K562 (cell line): ENCODE results near the gene CPNE1. TPM values are rescaled to one million over a fixed set of nuclear protein-coding genes. Genes with fewer than 3 reads are reported as not detected.

Experiments
- ATAC-seq: fragments of 200-7000 bp; cut with Tn5 transposase; 3 replicates; pipeline ENCODE4 v1.9.1; 2020; ENCODE audit warnings: moderate library complexity
- BruUV-seq: library from RNA; stranded (reverse); fragments of 400-500 nt; replicated peaks from 2 replicates; lab custom pipeline; 2021; lab: Mats Ljungman, UMichigan
- CTCF ChIA-PET: fragments of 300-600 bp; formaldehyde crosslinking; extraction: SDS; loops from one replicate; lab custom pipeline; 2021; ENCODE audit warnings: low intra/inter-chr PET ratio; lab: Yijun Ruan, JAX
- POLR2A ChIA-PET: fragments of 300-600, 350-650 bp; sonication (Branson Sonifier 250); formaldehyde crosslinking; extraction: SDS; loops from one replicate; lab custom pipeline; 2021; ENCODE audit warnings: antibody characterized with exemption, inconsistent platforms; lab: Yijun Ruan, JAX
- DNase-seq, 4 experiments: peaks; one replicate each; pipeline versions ENCODE4 v3.0.0 to v3.0.0-alpha.2; 2011 to 2018; ENCODE audit warnings: low spot score in 3 of 4, mixed read lengths in 3 of 4; ENCODE audit errors: extremely low read depth in 1 of 4
- FAIRE-seq: peaks from 2 replicates; lab custom pipeline; 2011; peaks lifted over from hg19 to GRCh38; lab: Jason Lieb, UNC
- H2AFZ ChIP-seq: 2 replicates; pipeline ENCODE4 v1.6.0; 2011; ENCODE audit warnings: low read depth, low read length, control low read depth, inconsistent platforms
- H3K27ac ChIP-seq: fragments of 200-600 bp; 3 replicates; pipeline ENCODE4 v1.8.0; 2011; ENCODE audit warnings: low read depth, mild to moderate bottlenecking, control low read depth, inconsistent platforms, low read length, moderate library complexity, mixed read lengths; ENCODE audit errors: extremely low read depth
- H3K27me3 ChIP-seq, 2 experiments: fragments of 300-600 bp in 1 of 2; 2 replicates in 1 of 2; 3 replicates in 1 of 2; pipeline versions ENCODE4 v1.6.0 to v1.8.0; 2011; ENCODE audit warnings: inconsistent platforms in 2 of 2, low read length in 2 of 2, mild to moderate bottlenecking in 1 of 2, mixed read lengths in 1 of 2, moderate library complexity in 1 of 2; ENCODE audit not compliant: control insufficient read depth in 2 of 2, insufficient read depth in 2 of 2
- H3K36me3 ChIP-seq: fragments of 300-600 bp; 3 replicates; pipeline ENCODE4 v1.8.0; 2011; ENCODE audit warnings: mild to moderate bottlenecking, low read length, inconsistent platforms; ENCODE audit not compliant: control insufficient read depth, insufficient read depth
- H3K4me1 ChIP-seq, 2 experiments: fragments of 200-600 bp in 1 of 2; replicated peaks in 1 of 2; 2 replicates in 1 of 2; 3 replicates in 1 of 2; pipeline versions ENCODE4 v1.5.1 to v1.8.0; 2011; ENCODE audit warnings: inconsistent platforms in 2 of 2, low read length in 2 of 2, mild to moderate bottlenecking in 1 of 2, mixed read lengths in 1 of 2, moderate library complexity in 1 of 2; ENCODE audit not compliant: control insufficient read depth in 2 of 2, insufficient read depth in 2 of 2
- H3K4me2 ChIP-seq: 2 replicates; pipeline ENCODE4 v1.6.1; 2011; ENCODE audit warnings: low read length, control low read depth, inconsistent platforms, mixed read lengths; ENCODE audit not compliant: insufficient read depth
- H3K4me3 ChIP-seq: fragments of 200-600 bp; sonication (generic), shearing (Covaris generic); 2 replicates; pipeline ENCODE4 v1.5.1; 2016; ENCODE audit warnings: control low read depth, inconsistent platforms
- H3K79me2 ChIP-seq: fragments of 200-600 bp; 3 replicates; pipeline ENCODE4 v1.8.0; 2011; ENCODE audit warnings: low read length, inconsistent platforms; ENCODE audit not compliant: control insufficient read depth, insufficient read depth
- H3K9ac ChIP-seq, 2 experiments: 2 replicates each; pipeline versions ENCODE4 v1.6.0 to v1.6.1; 2011; ENCODE audit warnings: low read depth in 2 of 2, low read length in 2 of 2, control low read depth in 1 of 2, inconsistent platforms in 1 of 2, mild to moderate bottlenecking in 1 of 2, mixed read lengths in 1 of 2; ENCODE audit not compliant: insufficient read depth in 1 of 2
- H3K9me1 ChIP-seq: one replicate; pipeline ENCODE4 v1.6.0; 2011; ENCODE audit warnings: inconsistent platforms, mild to moderate bottlenecking, low read length, moderate library complexity; ENCODE audit not compliant: control insufficient read depth, insufficient read depth
- H3K9me3 ChIP-seq: replicated peaks from 2 replicates; pipeline ENCODE4 v1.5.1; 2011; ENCODE audit warnings: low read depth, low read length, inconsistent platforms; ENCODE audit not compliant: control insufficient read depth, insufficient read depth
- H4K20me1 ChIP-seq: replicated peaks from 2 replicates; pipeline ENCODE4 v1.6.1; 2011; ENCODE audit warnings: low read length, inconsistent platforms, mixed read lengths; ENCODE audit not compliant: control insufficient read depth, insufficient read depth
- ZBED1 ChIP-seq: IDR thresholded peaks from 2 replicates; pipeline ENCODE4 v1.6.1; 2014
- ZNF175 ChIP-seq: fragments of 200-800 bp; sonication (Bioruptor generic); IDR thresholded peaks from 2 replicates; pipeline ENCODE4 v1.6.1; 2016; ENCODE audit warnings: low read depth, mild to moderate bottlenecking, missing genetic modification characterization, missing compliant biosample characterization
- ZNF408 ChIP-seq: fragments of 250-450 bp; sonication (Bioruptor Pico); IDR thresholded peaks from 2 replicates; pipeline ENCODE4 v1.4.0; 2020; ENCODE audit warnings: low read depth, mild to moderate bottlenecking, moderate library complexity
- ZNF561 ChIP-seq: fragments of 450-650 bp; formaldehyde crosslinking; conservative IDR thresholded peaks from 2 replicates; pipeline ENCODE4 v1.4.0; 2020; ENCODE audit warnings: mild to moderate bottlenecking, moderate library complexity
- WGBS: fragments of 100-300 bp; shearing (Covaris generic); methylation state at CpG from one replicate; pipeline ENCODE4 v1.1.6; 2016; ENCODE audit warnings: low coverage, mixed read lengths; ENCODE audit not compliant: insufficient coverage; ENCODE audit errors: missing lambda C conversion rate; 5-methylcytosine and 5-hydroxymethylcytosine counted together
- in situ Hi-C: fragments of 300-500 bp; cut with MboI; formaldehyde crosslinking; loops from 4 replicates; pipeline ENCODE4 v1.15.0; 2018; ENCODE audit warnings: inconsistent platforms, mixed read lengths
- intact Hi-C: fragments of 100-400 bp; cut with micrococcal nuclease; formaldehyde crosslinking; loops from 2 replicates; pipeline ENCODE4 v1.14.2; 2022
- polyA plus RNA-seq, 8 experiments: library from polyadenylated mRNA; depleted of rRNA in 4 of 8; stranded (reverse) in 5 of 8; unstranded in 3 of 8; fragments of >200 nt; fragmentation: Nextera tagmentation in 2 of 8; fragmentation: Illumina TruSeq in 1 of 8; extraction: Ambion mirVana in 2 of 8; extraction: Trizol in 1 of 8; gene quantifications; 2 replicates each; pipeline versions ENCODE4 v1.2.1 to v1.2.3, GENCODE V29; 2011 to 2014; ENCODE audit warnings: inconsistent platforms in 1 of 8, missing spikeins in 1 of 8
- total RNA-seq, 7 experiments: library from RNA; depleted of rRNA in 6 of 7; stranded (reverse); fragments of >200 nt in 6 of 7; fragmentation: Illumina TruSeq in 2 of 7; extraction: Trizol in 2 of 7; gene quantifications; 2 replicates each; pipeline versions ENCODE4 v1.2.1 to v1.2.3, GENCODE V29; 2011 to 2021; ENCODE audit warnings: low replicate concordance in 1 of 7
- TF ChIP-seq, protein P1 (sequence below): fragments of 450-650 bp; IDR thresholded peaks from 2 replicates; pipeline ENCODE4 v1.6.1; 2018; ENCODE audit not compliant: partially characterized antibody
- TF ChIP-seq, protein P2 (sequence below): fragments of 200-800 bp; sonication (Bioruptor generic); IDR thresholded peaks from 2 replicates; pipeline ENCODE4 v1.6.1; 2016; ENCODE audit warnings: missing genetic modification characterization, missing compliant biosample characterization
- TF ChIP-seq, protein P3 (sequence below): sonication (generic); formaldehyde crosslinking; IDR thresholded peaks from 2 replicates; pipeline ENCODE4 v1.8.1; 2023; ENCODE audit warnings: mild to moderate bottlenecking, missing genetic modification reagents

The CPNE1 gene
- total and polyA plus RNA-seq, 9 of the 15 experiments (the other 6 are each of a cell fraction or from before 2014, with no cell fraction given), result 42.1 to 102 (median 56.0) TPM

DNA sequence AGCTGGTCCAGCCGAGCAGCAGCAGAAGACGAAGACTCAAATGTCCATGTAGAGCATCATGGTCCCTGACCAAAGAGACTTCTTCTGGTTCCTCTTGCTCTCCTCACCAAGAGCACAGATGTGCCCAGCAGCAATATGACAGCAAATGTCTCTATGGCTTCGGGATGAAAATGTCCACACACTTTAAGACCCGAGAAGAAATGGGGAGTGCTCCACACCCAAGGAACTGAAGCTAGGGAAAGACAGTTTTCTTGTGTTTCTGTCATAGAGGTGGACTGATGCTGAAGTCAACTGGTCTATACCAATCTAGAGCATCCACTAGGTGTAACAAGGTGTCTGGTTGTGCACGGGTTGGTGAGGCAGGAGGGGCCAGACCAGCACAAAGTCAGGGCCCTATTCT, 4.5 kb upstream of the CPNE1 start (continued):
- TF ChIP-seq ZNF408 (no peak), ZNF175 (CRISPR knock-in tag) (no peak), ZBED1 (no peak)

DNA sequence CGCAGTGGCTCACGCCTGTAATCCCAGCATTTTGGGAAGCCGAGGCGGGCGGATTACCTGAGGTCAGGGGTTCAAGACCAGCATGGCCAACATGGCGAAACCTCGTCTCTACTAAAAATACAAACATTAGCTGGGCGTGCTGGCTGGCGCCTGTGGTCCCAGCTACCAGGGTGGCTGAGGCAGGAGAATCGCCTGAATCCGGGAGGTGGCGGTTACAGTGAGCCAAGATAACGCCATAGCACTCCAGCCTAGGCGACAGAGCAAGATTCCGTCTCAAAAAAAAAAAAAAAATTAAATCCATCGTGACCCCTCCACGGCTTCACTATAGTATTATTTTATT, 1.2 kb upstream of the CPNE1 start:
- Histone ChIP-seq H3K4me3 (no peak overlapping the region), H4K20me1 (peaks cover 31% of the 10 kb centered on the region), H3K36me3 (peaks cover 30% of the 10 kb centered on the region), H3K79me2 (peaks cover 42% of the 10 kb centered on the region), H3K4me2 (no peak overlapping the region), H3K4me1 (peaks cover 11 to 18% of the 10 kb centered on the region in 2 experiments; a peak in 4 of 5 replicates), H3K27me3 (no peaks in the 10 kb centered on the region), H3K9me1 (no peaks in the 10 kb centered on the region), H3K9ac (no peak overlapping the region), H3K9me3 (no peaks in the 10 kb centered on the region), H3K27ac (no peak overlapping the region), H2AFZ (no peak overlapping the region)
- intact Hi-C loops, result no loop called here
- 97% methylated on average over 16 of the region's 17 CpGs for WGBS
- FAIRE-seq, result no peak
- no TSS peak for BruUV-seq
- POLR2A ChIA-PET, result interaction anchor here (0.7 to 1.0 kb wide), 3 partner anchors 10 to 76 kb away, joined by 3 read pairs; partner anchors contain the start of gene RBM39
- in situ Hi-C loops, result no loop called here
- no peak for ATAC-seq
- CTCF ChIA-PET, result no interaction called here
- TF ChIP-seq, protein P1, sequence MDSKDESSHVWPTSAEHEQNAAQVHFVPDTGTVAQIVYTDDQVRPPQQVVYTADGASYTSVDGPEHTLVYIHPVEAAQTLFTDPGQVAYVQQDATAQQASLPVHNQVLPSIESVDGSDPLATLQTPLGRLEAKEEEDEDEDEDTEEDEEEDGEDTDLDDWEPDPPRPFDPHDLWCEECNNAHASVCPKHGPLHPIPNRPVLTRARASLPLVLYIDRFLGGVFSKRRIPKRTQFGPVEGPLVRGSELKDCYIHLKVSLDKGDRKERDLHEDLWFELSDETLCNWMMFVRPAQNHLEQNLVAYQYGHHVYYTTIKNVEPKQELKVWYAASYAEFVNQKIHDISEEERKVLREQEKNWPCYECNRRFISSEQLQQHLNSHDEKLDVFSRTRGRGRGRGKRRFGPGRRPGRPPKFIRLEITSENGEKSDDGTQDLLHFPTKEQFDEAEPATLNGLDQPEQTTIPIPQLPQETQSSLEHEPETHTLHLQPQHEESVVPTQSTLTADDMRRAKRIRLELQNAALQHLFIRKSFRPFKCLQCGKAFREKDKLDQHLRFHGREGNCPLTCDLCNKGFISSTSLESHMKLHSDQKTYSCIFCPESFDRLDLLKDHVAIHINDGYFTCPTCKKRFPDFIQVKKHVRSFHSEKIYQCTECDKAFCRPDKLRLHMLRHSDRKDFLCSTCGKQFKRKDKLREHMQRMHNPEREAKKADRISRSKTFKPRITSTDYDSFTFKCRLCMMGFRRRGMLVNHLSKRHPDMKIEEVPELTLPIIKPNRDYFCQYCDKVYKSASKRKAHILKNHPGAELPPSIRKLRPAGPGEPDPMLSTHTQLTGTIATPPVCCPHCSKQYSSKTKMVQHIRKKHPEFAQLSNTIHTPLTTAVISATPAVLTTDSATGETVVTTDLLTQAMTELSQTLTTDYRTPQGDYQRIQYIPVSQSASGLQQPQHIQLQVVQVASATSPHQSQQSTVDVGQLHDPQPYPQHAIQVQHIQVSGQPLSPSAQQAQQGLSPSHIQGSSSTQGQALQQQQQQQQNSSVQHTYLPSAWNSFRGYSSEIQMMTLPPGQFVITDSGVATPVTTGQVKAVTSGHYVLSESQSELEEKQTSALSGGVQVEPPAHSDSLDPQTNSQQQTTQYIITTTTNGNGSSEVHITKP, result no peak
- no peak for TF ChIP-seq ZNF561 (CRISPR knock-in tag)
- TF ChIP-seq, protein P2, sequence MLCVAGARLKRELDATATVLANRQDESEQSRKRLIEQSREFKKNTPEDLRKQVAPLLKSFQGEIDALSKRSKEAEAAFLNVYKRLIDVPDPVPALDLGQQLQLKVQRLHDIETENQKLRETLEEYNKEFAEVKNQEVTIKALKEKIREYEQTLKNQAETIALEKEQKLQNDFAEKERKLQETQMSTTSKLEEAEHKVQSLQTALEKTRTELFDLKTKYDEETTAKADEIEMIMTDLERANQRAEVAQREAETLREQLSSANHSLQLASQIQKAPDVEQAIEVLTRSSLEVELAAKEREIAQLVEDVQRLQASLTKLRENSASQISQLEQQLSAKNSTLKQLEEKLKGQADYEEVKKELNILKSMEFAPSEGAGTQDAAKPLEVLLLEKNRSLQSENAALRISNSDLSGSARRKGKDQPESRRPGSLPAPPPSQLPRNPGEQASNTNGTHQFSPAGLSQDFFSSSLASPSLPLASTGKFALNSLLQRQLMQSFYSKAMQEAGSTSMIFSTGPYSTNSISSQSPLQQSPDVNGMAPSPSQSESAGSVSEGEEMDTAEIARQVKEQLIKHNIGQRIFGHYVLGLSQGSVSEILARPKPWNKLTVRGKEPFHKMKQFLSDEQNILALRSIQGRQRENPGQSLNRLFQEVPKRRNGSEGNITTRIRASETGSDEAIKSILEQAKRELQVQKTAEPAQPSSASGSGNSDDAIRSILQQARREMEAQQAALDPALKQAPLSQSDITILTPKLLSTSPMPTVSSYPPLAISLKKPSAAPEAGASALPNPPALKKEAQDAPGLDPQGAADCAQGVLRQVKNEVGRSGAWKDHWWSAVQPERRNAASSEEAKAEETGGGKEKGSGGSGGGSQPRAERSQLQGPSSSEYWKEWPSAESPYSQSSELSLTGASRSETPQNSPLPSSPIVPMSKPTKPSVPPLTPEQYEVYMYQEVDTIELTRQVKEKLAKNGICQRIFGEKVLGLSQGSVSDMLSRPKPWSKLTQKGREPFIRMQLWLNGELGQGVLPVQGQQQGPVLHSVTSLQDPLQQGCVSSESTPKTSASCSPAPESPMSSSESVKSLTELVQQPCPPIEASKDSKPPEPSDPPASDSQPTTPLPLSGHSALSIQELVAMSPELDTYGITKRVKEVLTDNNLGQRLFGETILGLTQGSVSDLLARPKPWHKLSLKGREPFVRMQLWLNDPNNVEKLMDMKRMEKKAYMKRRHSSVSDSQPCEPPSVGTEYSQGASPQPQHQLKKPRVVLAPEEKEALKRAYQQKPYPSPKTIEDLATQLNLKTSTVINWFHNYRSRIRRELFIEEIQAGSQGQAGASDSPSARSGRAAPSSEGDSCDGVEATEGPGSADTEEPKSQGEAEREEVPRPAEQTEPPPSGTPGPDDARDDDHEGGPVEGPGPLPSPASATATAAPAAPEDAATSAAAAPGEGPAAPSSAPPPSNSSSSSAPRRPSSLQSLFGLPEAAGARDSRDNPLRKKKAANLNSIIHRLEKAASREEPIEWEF (CRISPR knock-in tag), result no peak
- TF ChIP-seq, protein P3, sequence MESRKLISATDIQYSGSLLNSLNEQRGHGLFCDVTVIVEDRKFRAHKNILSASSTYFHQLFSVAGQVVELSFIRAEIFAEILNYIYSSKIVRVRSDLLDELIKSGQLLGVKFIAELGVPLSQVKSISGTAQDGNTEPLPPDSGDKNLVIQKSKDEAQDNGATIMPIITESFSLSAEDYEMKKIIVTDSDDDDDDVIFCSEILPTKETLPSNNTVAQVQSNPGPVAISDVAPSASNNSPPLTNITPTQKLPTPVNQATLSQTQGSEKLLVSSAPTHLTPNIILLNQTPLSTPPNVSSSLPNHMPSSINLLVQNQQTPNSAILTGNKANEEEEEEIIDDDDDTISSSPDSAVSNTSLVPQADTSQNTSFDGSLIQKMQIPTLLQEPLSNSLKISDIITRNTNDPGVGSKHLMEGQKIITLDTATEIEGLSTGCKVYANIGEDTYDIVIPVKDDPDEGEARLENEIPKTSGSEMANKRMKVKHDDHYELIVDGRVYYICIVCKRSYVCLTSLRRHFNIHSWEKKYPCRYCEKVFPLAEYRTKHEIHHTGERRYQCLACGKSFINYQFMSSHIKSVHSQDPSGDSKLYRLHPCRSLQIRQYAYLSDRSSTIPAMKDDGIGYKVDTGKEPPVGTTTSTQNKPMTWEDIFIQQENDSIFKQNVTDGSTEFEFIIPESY (CRISPR knock-in tag), result peak; percentile 21; the same call in 1 of the 2 replicates
- DNase-seq, result no peak
